H1 (cell line): ENCODE measurements around the gene ARL2. TPM values are rescaled to one million over a fixed set of nuclear protein-coding genes. Genes with fewer than 3 reads are reported as not detected.

Experiments
- CTCF ChIA-PET: fragments of 300-600 bp; sonication (Branson Sonifier 250); formaldehyde crosslinking; loops from one replicate; lab custom pipeline; 2021; ENCODE audit not compliant: partially characterized antibody; lab: Charles Lee
- POLR2A ChIA-PET: fragments of 300-600 bp; sonication (Branson Sonifier 250); formaldehyde crosslinking; loops from one replicate; lab custom pipeline; 2021; ENCODE audit warnings: inconsistent platforms; ENCODE audit not compliant: partially characterized antibody; lab: Charles Lee
- DNase-seq, 2 experiments: peaks; one replicate each; pipeline versions ENCODE4 v3.0.0 to v3.0.0-alpha.2; 2010 to 2022; ENCODE audit warnings: low spot score in 2 of 2, low read depth in 1 of 2, mixed read lengths in 1 of 2
- FAIRE-seq: peaks from 2 replicates; lab custom pipeline; 2011; peaks lifted over from hg19 to GRCh38; lab: Jason Lieb, UNC
- H2AFZ ChIP-seq: 2 replicates; pipeline ENCODE4 v1.8.1; 2012; ENCODE audit warnings: low read length, inconsistent platforms
- H2AK5ac ChIP-seq: 2 replicates; pipeline ENCODE4 v1.6.1; 2013; ENCODE audit warnings: low read depth, low read length
- H2BK120ac ChIP-seq: replicated peaks from 2 replicates; pipeline ENCODE3; 2013; ENCODE audit warnings: low read depth, low read length, inconsistent platforms
- H2BK12ac ChIP-seq: 2 replicates; pipeline ENCODE4 v1.6.1; 2013; ENCODE audit warnings: low read depth, low read length
- H2BK15ac ChIP-seq: 2 replicates; pipeline ENCODE4 v1.6.1; 2013; ENCODE audit warnings: low read length
- H2BK20ac ChIP-seq: 2 replicates; pipeline ENCODE4 v1.6.1; 2013; ENCODE audit warnings: low read length
- H2BK5ac ChIP-seq: 2 replicates; pipeline ENCODE4 v1.6.1; 2013; ENCODE audit warnings: low read depth, low read length
- H3K14ac ChIP-seq: 2 replicates; pipeline ENCODE4 v1.6.1; 2013; ENCODE audit warnings: inconsistent platforms; ENCODE audit not compliant: insufficient read length
- H3K18ac ChIP-seq: 2 replicates; pipeline ENCODE4 v1.6.1; 2013; ENCODE audit warnings: low read length; ENCODE audit errors: extremely low read depth
- H3K23ac ChIP-seq: 2 replicates; pipeline ENCODE4 v1.6.1; 2013; ENCODE audit warnings: inconsistent platforms; ENCODE audit not compliant: insufficient read length
- H3K23me2 ChIP-seq: 2 replicates; pipeline ENCODE4 v1.6.1; 2013; ENCODE audit warnings: low read depth, low read length
- H3K27ac ChIP-seq: 2 replicates; pipeline ENCODE4 v1.6.1; 2011; ENCODE audit warnings: low read depth, low read length, inconsistent platforms
- H3K27me3 ChIP-seq, 4 experiments: replicated peaks in 1 of 4; 1 replicate in 1 of 4; 2 replicates in 3 of 4; pipeline versions ENCODE4 v1.6.1 to v1.8.1; 2011 to 2013; ENCODE audit warnings: low read length in 3 of 4, mild to moderate bottlenecking in 3 of 4, inconsistent platforms in 2 of 4, mixed read lengths in 2 of 4, moderate library complexity in 1 of 4; ENCODE audit not compliant: control insufficient read depth in 3 of 4, insufficient read depth in 3 of 4; ENCODE audit errors: extremely low read depth in 1 of 4
- H3K36me3 ChIP-seq, 4 experiments: 2 replicates each; pipeline versions ENCODE4 v1.6.1 to v1.8.1; 2011 to 2013; ENCODE audit warnings: mild to moderate bottlenecking in 4 of 4, low read length in 3 of 4, moderate library complexity in 2 of 4, control low read depth in 1 of 4, inconsistent platforms in 1 of 4; ENCODE audit not compliant: insufficient read depth in 4 of 4, control insufficient read depth in 2 of 4
- H3K4ac ChIP-seq: replicated peaks from 2 replicates; pipeline ENCODE3; 2013; ENCODE audit warnings: low read length, low read depth, mixed read lengths, inconsistent platforms; ENCODE audit not compliant: insufficient read length
- H3K4me1 ChIP-seq, 4 experiments: replicated peaks in 1 of 4; 1 replicate in 1 of 4; 2 replicates in 3 of 4; pipeline versions ENCODE4 v1.6.1 to v1.8.1; 2011 to 2013; ENCODE audit warnings: low read length in 3 of 4, inconsistent platforms in 2 of 4, mixed read lengths in 1 of 4; ENCODE audit not compliant: insufficient read depth in 4 of 4, control insufficient read depth in 3 of 4
- H3K4me2 ChIP-seq, 2 experiments: 2 replicates each; pipeline versions ENCODE4 v1.6.1 to v1.8.1; 2011 to 2013; ENCODE audit warnings: low read depth in 2 of 2, low read length in 2 of 2, control low read depth in 1 of 2, inconsistent platforms in 1 of 2, mild to moderate bottlenecking in 1 of 2; ENCODE audit not compliant: insufficient read depth in 1 of 2
- H3K4me3 ChIP-seq, 4 experiments: fragments of 200-600, 300-600 bp in 1 of 4; sonication (generic), shearing (Covaris generic), sonication (Bioruptor Twin) in 1 of 4; 2 replicates each; pipeline versions ENCODE4 v1.5.1 to v1.8.1; 2011 to 2016; ENCODE audit warnings: low read length in 4 of 4, low read depth in 3 of 4, control low read depth in 2 of 4, inconsistent platforms in 2 of 4, mild to moderate bottlenecking in 2 of 4, mixed read lengths in 1 of 4, moderate library complexity in 1 of 4; ENCODE audit not compliant: insufficient read depth in 2 of 4; ENCODE audit errors: extremely low read depth in 1 of 4
- H3K56ac ChIP-seq: replicated peaks from 2 replicates; pipeline ENCODE3; 2013; ENCODE audit warnings: low read depth, mild to moderate bottlenecking, mixed read lengths, low read length, inconsistent platforms; ENCODE audit not compliant: insufficient read length
- H3K79me1 ChIP-seq: 2 replicates; pipeline ENCODE4 v1.6.1; 2013; ENCODE audit warnings: low read depth, low read length, control low read depth
- H3K79me2 ChIP-seq, 2 experiments: 2 replicates each; pipeline versions ENCODE4 v1.6.1 to v1.8.1; 2012 to 2013; ENCODE audit warnings: low read length in 2 of 2, mild to moderate bottlenecking in 2 of 2, inconsistent platforms in 1 of 2; ENCODE audit not compliant: insufficient read depth in 2 of 2, control insufficient read depth in 1 of 2
- H3K9ac ChIP-seq, 4 experiments: replicated peaks in 1 of 4; 1 replicate in 1 of 4; 2 replicates in 3 of 4; pipeline versions ENCODE4 v1.6.1 to v1.8.1; 2011 to 2013; ENCODE audit warnings: low read depth in 3 of 4, low read length in 3 of 4, control low read depth in 2 of 4, mild to moderate bottlenecking in 2 of 4, moderate library complexity in 2 of 4, inconsistent platforms in 1 of 4; ENCODE audit errors: extremely low read depth in 1 of 4
- H3K9me3 ChIP-seq, 2 experiments: 2 replicates each; pipeline versions ENCODE4 v1.6.1 to v1.8.1; 2012 to 2013; ENCODE audit warnings: mild to moderate bottlenecking in 2 of 2, moderate library complexity in 2 of 2, control low read depth in 1 of 2, inconsistent platforms in 1 of 2, low read depth in 1 of 2, low read length in 1 of 2, mixed read lengths in 1 of 2; ENCODE audit not compliant: insufficient read depth in 2 of 2
- H4K20me1 ChIP-seq, 2 experiments: replicated peaks in 1 of 2; 2 replicates each; pipeline versions ENCODE3 to v1.8.1; 2011 to 2013; ENCODE audit warnings: inconsistent platforms in 2 of 2, low read length in 2 of 2, mild to moderate bottlenecking in 1 of 2; ENCODE audit not compliant: insufficient read depth in 2 of 2, control insufficient read depth in 1 of 2
- H4K5ac ChIP-seq: 2 replicates; pipeline ENCODE4 v1.6.1; 2013; ENCODE audit warnings: low read length, low read depth, mixed read lengths, inconsistent platforms; ENCODE audit not compliant: insufficient read length
- H4K8ac ChIP-seq: 2 replicates; pipeline ENCODE4 v1.8.0; 2013; ENCODE audit warnings: mild to moderate bottlenecking, moderate library complexity, low read length, inconsistent platforms; ENCODE audit not compliant: insufficient read depth; ENCODE audit errors: extremely low read depth
- H4K91ac ChIP-seq: replicated peaks from 2 replicates; pipeline ENCODE3; 2013; ENCODE audit warnings: low read length, mixed read lengths, inconsistent platforms; ENCODE audit not compliant: insufficient read length
- BCL11A ChIP-seq, 2 experiments: IDR thresholded peaks; one replicate each; pipeline ENCODE4 v1.6.1; 2011; ENCODE audit warnings: low read depth in 2 of 2, low read length in 2 of 2, mild to moderate bottlenecking in 2 of 2
- CBX8 ChIP-seq: fragments of 300-800, 300-1000 bp; sonication (generic); IDR thresholded peaks from 2 replicates; pipeline ENCODE4 v1.7.1; 2016; ENCODE audit warnings: low read depth, low read length, borderline replicate concordance
- CTCF ChIP-seq, 3 experiments: IDR thresholded peaks; 1 replicate in 2 of 3; 2 replicates in 1 of 3; pipeline versions ENCODE4 v1.5.1 to v1.6.1; 2011; ENCODE audit warnings: low read length in 3 of 3, mild to moderate bottlenecking in 3 of 3, inconsistent platforms in 2 of 3, low read depth in 1 of 3, moderate library complexity in 1 of 3; ENCODE audit not compliant: insufficient read depth in 1 of 3; ENCODE audit errors: control extremely low read depth in 1 of 3
- KDM4A ChIP-seq: IDR thresholded peaks from one replicate; pipeline ENCODE4 v1.7.1; 2012; ENCODE audit warnings: low read depth, mild to moderate bottlenecking, moderate library complexity, low read length, inconsistent platforms; ENCODE audit not compliant: severe bottlenecking
- POLR2AphosphoS5 ChIP-seq: IDR thresholded peaks from 2 replicates; pipeline ENCODE4 v1.6.1; 2011; ENCODE audit warnings: low read depth, low read length
- RXRA ChIP-seq: IDR thresholded peaks from 2 replicates; pipeline ENCODE4 v1.6.1; 2011; ENCODE audit warnings: low read depth, mild to moderate bottlenecking, low read length, moderate library complexity; ENCODE audit not compliant: insufficient read depth
- SAP30 ChIP-seq: fragments of 300-600 bp; sonication (generic); IDR thresholded peaks from 2 replicates; pipeline ENCODE4 v1.7.1; 2012; ENCODE audit warnings: low read length, moderate library complexity, mild to moderate bottlenecking, inconsistent platforms; ENCODE audit not compliant: insufficient read depth, insufficient replicate concordance
- SIRT6 ChIP-seq: IDR thresholded peaks from one replicate; pipeline ENCODE4 v1.7.1; 2012; ENCODE audit warnings: low read length, inconsistent platforms
- SUZ12 ChIP-seq: fragments of 200-600 bp; sonication (generic); IDR thresholded peaks from 2 replicates; pipeline ENCODE4 v1.6.1; 2012; ENCODE audit warnings: mild to moderate bottlenecking, inconsistent platforms, low read length, moderate library complexity, mixed read lengths
- TBP ChIP-seq: IDR thresholded peaks from 2 replicates; pipeline ENCODE4 v1.6.1; 2011; ENCODE audit warnings: low read depth, low read length, improper control_type of control experiment
- WGBS, 2 experiments: shearing (Covaris generic) in 1 of 2; methylation state at CpG; one replicate each; pipeline versions ENCODE4 v1.1.6 to v1.1.7; 2013 to 2015; ENCODE audit warnings: low lambda C conversion rate in 2 of 2, mixed read lengths in 2 of 2, inconsistent platforms in 1 of 2, low coverage in 1 of 2, missing lambda C conversion rate in 1 of 2; ENCODE audit not compliant: insufficient replicate concordance in 2 of 2, insufficient coverage in 1 of 2, insufficient read length in 1 of 2; ENCODE audit errors: extremely low coverage in 1 of 2, missing lambda C conversion rate in 1 of 2; 5-methylcytosine and 5-hydroxymethylcytosine counted together
- polyA plus RNA-seq, 7 experiments: library from polyadenylated mRNA; depleted of rRNA in 3 of 7; stranded (reverse) in 5 of 7; unstranded in 2 of 7; fragments of >200 nt in 5 of 7; fragments of 200-250 nt in 2 of 7; gene quantifications; 1 replicate in 5 of 7; 2 replicates in 1 of 7; 4 replicates in 1 of 7; pipeline versions ENCODE4 v1.2.1 to v1.2.3, GENCODE V29; 2011 to 2013; ENCODE audit warnings: missing spikeins in 2 of 7, mixed read lengths in 2 of 7
- total RNA-seq: library from RNA; stranded (reverse); fragmentation: NEBNext Ultra II Directional; extraction: Animal tissue kit (Norgen Biotek cat#: 25700); gene quantifications from 2 replicates; pipeline ENCODE4 v1.2.1, GENCODE V29; 2021

ARL2 gene
- total and polyA plus RNA-seq, 2 of the 8 experiments (the other 6 are each of a cell fraction or from before 2014, with no cell fraction given): 186 to 535 TPM

- no peak for FAIRE-seq
- ChIA-PET CTCF (interaction anchor here (1.4 to 6.1 kb wide), 3 partner anchors 34 to 146 kb away, joined by 3 to 65 read pairs (median 6); no protein-coding TSS in a partner anchor), POLR2A (no interaction called here)
- H4K20me1 ChIP-seq: no peaks in the 10 kb centered on the region
- no peak overlapping the region; the same call in 1 of the 2 replicates for H4K8ac ChIP-seq
- H2AFZ ChIP-seq: no peak overlapping the region
- H3K56ac ChIP-seq: no peak overlapping the region
- H2BK120ac ChIP-seq: no peak overlapping the region
- H4K5ac ChIP-seq: no peak overlapping the region
- H3K23ac ChIP-seq: no peak overlapping the region
- H3K23me2 ChIP-seq: no peaks in the 10 kb centered on the region
- H2BK20ac ChIP-seq: no peak overlapping the region
- no peaks in the 10 kb centered on the region for H3K79me1 ChIP-seq
- H3K4me1 ChIP-seq: peaks cover 0 to 9% (median 1%) of the 10 kb centered on the region in 4 experiments; a peak in 2 of 7 replicates
- H3K27ac ChIP-seq: no peak overlapping the region
- H3K18ac ChIP-seq: no peak overlapping the region
- H3K4me3 ChIP-seq: no peak overlapping the region
- no peak overlapping the region for H2BK12ac ChIP-seq
- no peak overlapping the region for H4K91ac ChIP-seq
- H2AK5ac ChIP-seq: no peak overlapping the region
- no peaks in the 10 kb centered on the region for H3K79me2 ChIP-seq
- no peaks in the 10 kb centered on the region for H3K36me3 ChIP-seq
- no peak for DNase-seq
- 89% methylated on average over 7 of the region's 7 CpGs; no CpG with 5 or more reads in 1 of the 2 experiments for WGBS, 2 experiments
- TF ChIP-seq SUZ12 (no peak), CTCF (IDR thresholded peaks at IDR 0.05; ENCODE audit: control extremely low read depth in 1 of 3, insufficient read depth in 1 of 3, low read depth in 1 of 3, low read length in 3 of 3) (no peak), TBP (no peak), KDM4A (no peak), SIRT6 (no peak), POLR2AphosphoS5 (no peak), BCL11A (IDR thresholded peaks at IDR 0.05; ENCODE audit: low read depth in 2 of 2, low read length in 2 of 2) (no peak), SAP30 (no peak), CBX8 (no peak), RXRA (no peak)
- H3K14ac ChIP-seq: no peak overlapping the region
- no peak overlapping the region for H3K4me2 ChIP-seq
- no peaks in the 10 kb centered on the region for H3K9me3 ChIP-seq
- no peak overlapping the region for H2BK15ac ChIP-seq
- no peak overlapping the region for H3K4ac ChIP-seq
- H2BK5ac ChIP-seq: no peak overlapping the region
- no peak overlapping the region for H3K9ac ChIP-seq
- H3K27me3 ChIP-seq: no peaks in the 10 kb centered on the region
Measured at GRCh38 chr11:64994318-64994717, 19.6 kb upstream of the ARL2 start.
